ENCODE results near the gene ETFA.

Gene ETFA

DNA sequence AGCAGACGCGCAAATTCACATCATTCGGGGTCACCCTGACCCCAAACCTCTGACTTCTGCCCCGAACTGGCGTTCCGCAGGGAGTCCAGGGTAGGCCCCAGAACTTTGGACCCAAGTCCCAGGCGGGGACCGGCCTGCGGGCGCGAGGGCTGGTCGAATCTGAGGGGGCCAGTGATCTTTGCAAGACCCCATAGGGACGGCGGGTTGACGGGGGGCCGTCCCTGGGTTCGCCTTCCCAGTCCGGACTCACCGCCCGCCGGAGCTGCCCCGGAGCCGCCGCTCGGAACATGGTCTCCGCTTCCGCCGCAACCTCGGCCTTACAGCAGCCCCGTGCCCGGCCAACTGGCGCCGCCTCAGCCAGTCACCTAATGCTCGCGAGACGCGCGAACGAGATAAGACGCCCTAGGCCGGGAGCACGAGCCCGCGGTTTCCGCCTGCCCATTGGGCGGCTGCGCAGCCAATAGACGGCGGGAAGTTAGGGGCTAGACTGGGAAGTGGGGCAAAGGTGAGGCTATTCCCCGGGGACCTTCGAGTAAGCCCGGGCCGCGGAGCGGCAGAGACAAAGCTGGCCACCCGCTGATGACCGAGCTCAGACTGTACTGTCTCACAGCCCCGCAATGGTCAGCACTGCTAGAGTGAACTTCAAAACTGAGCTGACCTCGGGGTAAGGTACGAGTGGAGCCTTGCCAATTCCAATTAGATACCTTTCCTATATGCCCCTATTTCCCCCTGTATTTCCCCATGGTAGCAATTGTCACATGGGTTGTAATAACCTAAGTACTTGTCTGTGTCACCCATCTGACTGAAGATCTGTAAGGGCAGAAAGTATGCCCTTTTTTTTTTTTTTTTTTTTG, at the start of gene ETFA:
ETFA (minus strand) TSS at position 370 of the 854 bp plus-strand sequence; CDS start at position 289, 81 bp downstream.
- peak; percentile 97 for DNase-seq

- DNase-seq: no peak
These were observed 49.1 kb upstream of the ETFA start for GRCh38 chr15:76360416-76360815.

GRCh38 chr15:76359152-76359551, 47.9 kb upstream of the ETFA start:
- no peak for DNase-seq

- DNase-seq: no peak
These were observed 47.2 kb upstream of the ETFA start for GRCh38 chr15:76358453-76358852.

GRCh38 chr15:76354823-76355440, 43.7 kb upstream of the ETFA start:
- no peak for DNase-seq

- no peak for DNase-seq
These were observed 42.6 kb upstream of the ETFA start for GRCh38 chr15:76353903-76354302.

DNA sequence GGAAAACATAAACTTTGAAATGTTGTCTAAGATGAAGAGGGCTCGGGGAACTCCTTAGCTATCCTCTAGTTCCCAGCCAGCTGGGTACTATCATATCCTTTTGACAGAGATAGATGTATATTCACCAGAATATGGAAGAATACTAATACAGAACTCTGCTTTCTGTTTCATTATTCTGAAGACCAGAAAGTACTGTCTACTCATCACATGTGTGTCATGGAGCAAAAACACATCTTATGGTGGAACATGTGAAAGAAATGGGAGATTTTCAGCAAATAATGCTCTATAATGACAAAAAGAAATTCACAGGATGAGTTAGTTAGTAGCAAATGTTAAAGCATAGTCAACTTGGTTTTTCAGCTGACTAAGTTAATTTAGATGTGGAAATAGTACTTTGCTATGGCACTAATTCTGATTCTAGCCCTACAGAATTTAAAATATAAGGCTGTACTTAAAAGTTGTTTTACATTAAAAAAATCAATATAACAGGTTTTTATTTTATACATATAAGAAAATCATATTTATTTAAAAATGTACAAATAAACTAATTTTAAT, 41.8 kb upstream of the ETFA start:
- DNase-seq: no peak

DNA sequence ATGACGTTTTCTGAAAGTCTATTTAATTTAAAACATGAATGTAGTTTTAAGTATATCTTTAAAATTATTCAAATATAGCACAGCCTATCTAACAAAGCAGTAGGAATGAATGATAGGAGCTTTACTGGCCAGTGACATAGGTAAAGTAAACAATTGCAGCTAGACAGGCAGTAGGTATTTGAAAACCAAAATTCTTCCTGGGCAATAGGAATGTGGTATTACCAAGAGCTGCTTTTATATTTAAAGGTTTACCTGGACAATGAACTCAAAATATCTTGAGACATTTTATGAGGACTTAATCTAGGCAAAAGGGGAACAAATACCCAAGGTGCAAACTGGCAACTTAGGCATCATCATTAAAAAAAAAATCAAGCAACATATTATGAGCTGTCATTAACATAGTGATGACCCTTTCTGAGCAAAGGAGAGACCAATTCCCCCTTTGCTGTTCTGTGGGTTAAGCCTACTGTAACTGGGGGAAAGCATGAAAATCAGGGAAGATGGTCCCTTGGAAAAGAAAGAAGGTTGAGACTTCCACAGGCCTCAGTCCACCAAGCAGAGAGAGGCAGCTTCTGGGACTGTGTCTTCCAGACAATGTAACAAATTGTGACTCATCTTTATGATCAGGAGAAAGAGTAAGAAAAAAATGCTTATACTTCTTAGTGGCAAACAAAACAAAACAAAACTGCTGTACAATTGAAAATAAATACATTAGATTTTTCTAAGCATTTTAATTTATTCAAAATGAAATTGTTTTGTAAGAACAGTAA, 38.2 kb upstream of the ETFA start:
- no peak for DNase-seq

DNA sequence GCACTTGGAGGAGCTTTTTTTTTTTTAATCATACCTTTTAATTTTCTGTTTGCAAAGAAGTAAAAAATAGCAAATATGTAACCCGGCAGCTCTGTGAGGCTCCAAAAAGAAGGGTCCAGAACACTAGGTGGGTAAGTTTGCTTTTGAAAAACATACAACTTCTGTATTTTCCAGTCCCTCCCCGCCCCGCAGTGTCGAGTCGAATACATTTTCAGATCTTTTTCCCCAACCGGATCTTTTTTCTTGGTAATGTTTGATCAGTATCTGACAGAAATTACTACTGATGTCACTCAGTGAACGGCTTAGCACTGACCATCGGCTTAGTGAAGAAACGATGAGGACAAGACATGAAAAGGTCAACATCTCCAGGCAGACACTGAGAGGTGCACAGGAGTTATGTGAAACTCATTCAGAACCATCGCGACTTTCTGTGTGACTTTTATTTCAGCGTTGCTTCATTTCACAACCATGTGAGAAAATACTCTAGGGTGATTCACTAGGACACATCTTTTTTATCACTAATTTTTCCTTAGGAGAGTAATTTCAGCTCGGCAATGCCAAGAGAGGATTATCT, 36.3 kb upstream of the ETFA start:
- DNase-seq: no peak

GRCh38 chr15:76346669-76347481, 35.6 kb upstream of the ETFA start:
- DNase-seq: peak; percentile 43

DNA sequence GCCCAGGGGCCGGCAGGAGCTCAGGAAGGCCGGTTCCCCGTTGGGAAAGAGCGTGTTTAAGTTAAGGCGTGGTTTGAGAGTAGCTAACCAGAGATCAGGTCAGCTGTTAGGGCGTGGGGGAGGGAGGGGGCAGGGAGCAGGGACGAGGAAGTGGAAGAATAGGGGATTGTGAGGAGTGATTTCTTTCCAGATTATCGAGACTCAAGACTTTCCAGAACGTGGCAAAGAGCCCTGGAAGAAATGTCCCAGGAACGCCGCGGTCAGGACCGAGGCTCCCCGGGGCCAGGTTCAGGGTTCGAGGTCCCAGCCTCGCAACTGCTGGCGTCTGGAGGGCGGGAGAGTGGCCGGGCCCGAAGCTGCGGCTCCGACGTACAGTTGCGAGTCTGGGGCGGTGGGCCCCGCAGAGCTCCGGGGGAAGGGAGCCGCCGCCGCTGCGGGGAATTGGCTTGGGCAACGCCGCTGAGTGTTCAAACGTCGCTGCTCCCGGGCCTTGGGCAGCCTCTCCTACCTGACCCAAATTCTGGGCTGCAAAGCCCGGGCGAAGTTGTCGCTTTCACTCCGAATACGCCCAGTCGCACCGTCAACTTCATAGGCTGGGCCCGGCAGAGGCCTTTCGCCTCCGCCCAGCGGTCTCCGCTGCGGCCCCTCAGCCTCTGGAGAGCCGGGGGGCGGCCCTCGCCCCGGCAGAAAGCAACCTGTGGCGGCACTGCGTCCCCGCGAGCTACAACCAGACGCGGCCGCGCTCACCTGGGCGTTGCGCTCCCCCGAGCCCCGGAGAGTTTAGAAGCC, 34.8 kb upstream of the ETFA start:
- DNase-seq: no peak

DNA sequence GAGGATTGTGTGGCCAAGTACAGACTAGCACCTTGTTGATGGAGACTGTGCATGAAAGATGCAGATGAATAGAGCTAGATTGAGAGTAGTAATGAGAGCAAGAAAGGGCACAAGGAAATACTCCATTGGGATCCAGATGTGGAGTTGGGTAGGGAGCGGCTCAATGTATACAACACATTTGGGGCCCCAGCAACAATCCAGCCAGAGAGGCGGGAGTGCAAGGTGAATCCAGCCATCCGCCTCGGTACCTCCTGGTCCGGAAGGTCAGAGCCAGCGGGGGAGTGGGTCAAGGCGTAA, 34.3 kb upstream of the ETFA start:
- DNase-seq: no peak

DNA sequence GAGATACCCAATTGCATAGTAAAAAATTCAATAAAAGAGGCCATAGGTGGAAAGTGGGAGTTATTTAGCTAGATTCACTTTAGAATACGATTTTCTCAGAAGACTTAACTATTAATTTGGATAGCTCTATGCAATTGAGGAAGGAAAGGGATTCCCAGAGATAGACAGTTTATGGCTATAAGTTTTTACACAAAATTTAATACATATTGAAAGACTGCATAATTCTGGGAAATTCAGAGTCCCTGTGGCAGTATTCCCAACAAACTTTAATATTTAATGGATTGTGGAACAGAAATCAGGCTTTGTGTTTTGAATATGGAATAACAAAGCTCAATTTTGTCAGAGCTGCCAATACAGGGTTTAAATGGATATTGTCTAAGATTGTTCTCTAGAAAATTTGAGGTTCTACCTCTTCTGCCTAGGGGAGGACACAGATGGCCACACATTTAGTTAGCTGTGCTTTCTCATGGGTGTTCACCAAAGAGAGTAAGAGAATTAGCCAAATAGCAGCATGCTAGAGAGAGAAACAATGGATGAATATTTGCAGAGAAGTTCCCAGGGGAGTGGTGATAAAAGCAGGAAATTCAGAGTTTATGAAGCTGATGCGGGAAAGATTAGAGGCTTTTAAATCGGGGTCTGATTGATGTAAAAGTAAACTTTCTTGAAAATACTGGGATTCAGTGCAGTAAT, 33.8 kb upstream of the ETFA start:
- no peak for DNase-seq

- DNase-seq: no peak
These were observed 32.2 kb upstream of the ETFA start for GRCh38 chr15:76343313-76343996.

- DNase-seq: no peak
These were observed 31.3 kb upstream of the ETFA start for GRCh38 chr15:76342382-76343201.

GRCh38 chr15:76342058-76342381, 30.8 kb upstream of the ETFA start:
- DNase-seq: no peak

- no peak for DNase-seq
These were observed 30.2 kb upstream of the ETFA start for GRCh38 chr15:76341366-76342057.

DNA sequence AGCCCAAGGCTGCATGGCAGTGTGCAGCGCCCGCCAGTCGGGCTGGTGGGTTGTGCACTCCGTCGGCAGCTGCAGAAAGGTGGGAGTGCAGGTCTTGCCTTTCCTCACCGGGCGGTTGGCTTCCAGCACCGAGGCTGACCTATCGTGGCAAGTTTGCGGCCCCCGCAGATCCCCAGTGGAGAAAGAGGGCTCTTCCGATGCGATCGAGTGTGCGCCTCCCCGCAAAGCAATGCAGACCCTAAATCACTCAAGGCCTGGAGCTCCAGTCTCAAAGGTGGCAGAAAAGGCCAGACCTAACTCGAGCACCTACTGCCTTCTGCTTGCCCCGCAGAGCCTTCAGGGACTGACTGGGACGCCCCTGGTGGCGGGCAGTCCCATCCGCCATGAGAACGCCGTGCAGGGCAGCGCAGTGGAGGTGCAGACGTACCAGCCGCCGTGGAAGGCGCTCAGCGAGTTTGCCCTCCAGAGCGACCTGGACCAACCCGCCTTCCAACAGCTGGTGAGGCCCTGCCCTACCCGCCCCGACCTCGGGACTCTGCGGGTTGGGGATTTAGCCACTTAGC, 29.6 kb upstream of the ETFA start:
- no peak for DNase-seq

All from fibroblast of upper back skin (primary cell).